Measurements from ENCODE around the gene ME3. TPM values are rescaled to one million over a fixed set of nuclear protein-coding genes. Genes with fewer than 3 reads are reported as not detected.

The ME3 gene
- total RNA-seq, 1 experiment from 2014 or later = 0.30 TPM

- H3K27me3 ChIP-seq (ENCODE audit: insufficient read depth, low read length) = no peaks in the 10 kb centered on the region
- no peaks in the 10 kb centered on the region for H3K36me3 ChIP-seq (ENCODE audit: control insufficient read depth in 1 of 2, insufficient read depth in 2 of 2, low read length in 2 of 2)
- no peak overlapping the region for H3K9ac ChIP-seq (ENCODE audit: low read length)
- no peaks in the 10 kb centered on the region for H3K9me3 ChIP-seq (ENCODE audit: control insufficient read depth in 1 of 2, insufficient read depth in 1 of 2, low read depth in 1 of 2, low read length in 2 of 2)
- ChIA-PET POLR2A (no interaction called here), CTCF (interaction anchor here (2.5 kb wide), 1 partner anchor 16 kb away, joined by 6 read pairs; no protein-coding TSS in a partner anchor), RAD21 (ENCODE audit: low non-redundant PET in 1 of 2, low total read pairs in 2 of 2, uncharacterized antibody in 2 of 2, unreplicated experiment in 2 of 2) (no interaction called here)
- H3K9me2 ChIP-seq (ENCODE audit: insufficient read depth) = no peaks in the 10 kb centered on the region
- TF ChIP-seq EGR1 (IDR thresholded peaks at IDR 0.05; ENCODE audit: low read depth) = no peak
- no peak for TF ChIP-seq POLR2AphosphoS5 (IDR thresholded peaks at IDR 0.05; ENCODE audit: low read depth, low read length)
- no peak for TF ChIP-seq YY1 (IDR thresholded peaks at IDR 0.05; ENCODE audit: extremely low read depth, insufficient replicate concordance, low read depth, low read length)
- no peak for TF ChIP-seq SP1 (IDR thresholded peaks at IDR 0.05; ENCODE audit: low read depth)
- TF ChIP-seq ZFX (IDR thresholded peaks at IDR 0.05) = no peak
- no peak for TF ChIP-seq JUND (IDR thresholded peaks at IDR 0.05)
- DNase-seq (ENCODE audit: low read depth, low spot score) (no peak), ATAC-seq (no peak)
- no peaks in the 10 kb centered on the region for H3K79me2 ChIP-seq (ENCODE audit: insufficient read depth, low read length)
- H3K27ac ChIP-seq (ENCODE audit: low read depth, low read length) = no peak overlapping the region
- H3K4me1 ChIP-seq (ENCODE audit: control insufficient read depth in 1 of 2, insufficient read depth in 2 of 2, low read length in 2 of 2) = peaks cover 6 to 14% of the 10 kb centered on the region in 2 experiments
- intact Hi-C loops (cut with micrococcal nuclease) = no loop called here
- H3K4me3 ChIP-seq (replicated peaks in 1 of 2; ENCODE audit: low read depth in 1 of 2, low read length in 2 of 2) = no peak overlapping the region
- H4K20me1 ChIP-seq (ENCODE audit: insufficient read depth) = no peaks in the 10 kb centered on the region
- no TSS peak for BruUV-seq (replicated peaks)
- no peak overlapping the region for H3K4me2 ChIP-seq (ENCODE audit: low read length)
- no peak overlapping the region for H2AFZ ChIP-seq (ENCODE audit: low read depth, low read length, poor library complexity, severe bottlenecking)
Measured at GRCh38 chr11:86587264-86588193, 84.9 kb downstream of the ME3 start.

DNA sequence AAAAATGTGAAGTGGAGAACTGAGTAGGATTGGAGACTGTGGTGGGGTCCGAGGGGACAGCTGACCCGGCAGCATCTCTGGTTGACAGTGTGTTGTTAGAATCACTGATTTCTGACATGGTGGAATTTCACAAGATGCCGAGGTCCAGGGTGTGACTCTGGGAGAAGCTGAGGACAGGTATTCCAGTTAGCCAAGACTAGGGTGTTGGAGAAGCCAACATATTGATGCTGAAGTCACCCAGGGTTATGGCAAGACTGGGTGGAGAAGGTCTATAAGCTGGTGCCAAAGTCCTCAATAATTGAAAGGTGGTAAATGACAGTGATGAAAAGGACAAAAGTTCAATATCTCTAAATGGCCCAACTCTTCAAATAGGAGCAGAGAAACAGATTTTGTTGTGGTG, 86.1 kb downstream of the ME3 start:
- H3K4me1 ChIP-seq (ENCODE audit: control insufficient read depth in 1 of 2, insufficient read depth in 2 of 2, low read length in 2 of 2) = peaks cover 0 to 2% of the 10 kb centered on the region in 2 experiments; a peak in 1 of 4 replicates
- ChIA-PET CTCF (interaction anchor here (2.5 kb wide), 1 partner anchor 14 kb away, joined by 6 read pairs; no protein-coding TSS in a partner anchor), RAD21 (ENCODE audit: low non-redundant PET in 1 of 2, low total read pairs in 2 of 2, uncharacterized antibody in 2 of 2, unreplicated experiment in 2 of 2) (no interaction called here), POLR2A (no interaction called here)
- ATAC-seq (no peak), DNase-seq (ENCODE audit: low read depth, low spot score) (no peak)
- H3K9ac ChIP-seq (ENCODE audit: low read length) = no peak overlapping the region
- no peak overlapping the region for H3K4me3 ChIP-seq (replicated peaks in 1 of 2; ENCODE audit: low read depth in 1 of 2, low read length in 2 of 2)
- no peak overlapping the region for H2AFZ ChIP-seq (ENCODE audit: low read depth, low read length, poor library complexity, severe bottlenecking)
- no peaks in the 10 kb centered on the region for H4K20me1 ChIP-seq (ENCODE audit: insufficient read depth)
- BruUV-seq (replicated peaks) = no TSS peak
- no peaks in the 10 kb centered on the region for H3K9me3 ChIP-seq (ENCODE audit: control insufficient read depth in 1 of 2, insufficient read depth in 1 of 2, low read depth in 1 of 2, low read length in 2 of 2)
- no peaks in the 10 kb centered on the region for H3K9me2 ChIP-seq (ENCODE audit: insufficient read depth)
- intact Hi-C loops (cut with micrococcal nuclease) = no loop called here
- H3K79me2 ChIP-seq (ENCODE audit: insufficient read depth, low read length) = no peaks in the 10 kb centered on the region
- no peaks in the 10 kb centered on the region for H3K27me3 ChIP-seq (ENCODE audit: insufficient read depth, low read length)
- H3K27ac ChIP-seq (ENCODE audit: low read depth, low read length) = no peak overlapping the region
- H3K4me2 ChIP-seq (ENCODE audit: low read length) = no peak overlapping the region
- no peaks in the 10 kb centered on the region for H3K36me3 ChIP-seq (ENCODE audit: control insufficient read depth in 1 of 2, insufficient read depth in 2 of 2, low read length in 2 of 2)
- TF ChIP-seq SIN3A (IDR thresholded peaks at IDR 0.05; ENCODE audit: low read depth) (no peak), ZNF274 (IDR thresholded peaks at IDR 0.05; ENCODE audit: low read depth, low read length) (no peak), SRF (IDR thresholded peaks at IDR 0.05; ENCODE audit: low read depth) (no peak), CEBPB (IDR thresholded peaks at IDR 0.05; ENCODE audit: low read depth) (no peak), EZH2 (IDR thresholded peaks at IDR 0.05) (no peak), ZFX (IDR thresholded peaks at IDR 0.05) (no peak), TCF7L2 (IDR thresholded peaks at IDR 0.05; ENCODE audit: borderline replicate concordance, extremely low read depth, insufficient read depth, insufficient read length) (no peak), FOSL1 (IDR thresholded peaks at IDR 0.05; ENCODE audit: low read depth) (no peak), ELF1 (IDR thresholded peaks at IDR 0.05; ENCODE audit: borderline replicate concordance, low read depth) (no peak), CBX3 (IDR thresholded peaks at IDR 0.05; ENCODE audit: low read depth) (no peak), POLR2AphosphoS5 (IDR thresholded peaks at IDR 0.05; ENCODE audit: low read depth, low read length) (no peak), RAD21 (IDR thresholded peaks at IDR 0.05; ENCODE audit: low read depth) (no peak), YY1 (IDR thresholded peaks at IDR 0.05; ENCODE audit: extremely low read depth, insufficient replicate concordance, low read depth, low read length) (no peak)
- TF ChIP-seq, protein P1, sequence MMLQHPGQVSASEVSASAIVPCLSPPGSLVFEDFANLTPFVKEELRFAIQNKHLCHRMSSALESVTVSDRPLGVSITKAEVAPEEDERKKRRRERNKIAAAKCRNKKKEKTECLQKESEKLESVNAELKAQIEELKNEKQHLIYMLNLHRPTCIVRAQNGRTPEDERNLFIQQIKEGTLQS (IDR thresholded peaks at IDR 0.05) = no peak
- TF ChIP-seq, protein P2, sequence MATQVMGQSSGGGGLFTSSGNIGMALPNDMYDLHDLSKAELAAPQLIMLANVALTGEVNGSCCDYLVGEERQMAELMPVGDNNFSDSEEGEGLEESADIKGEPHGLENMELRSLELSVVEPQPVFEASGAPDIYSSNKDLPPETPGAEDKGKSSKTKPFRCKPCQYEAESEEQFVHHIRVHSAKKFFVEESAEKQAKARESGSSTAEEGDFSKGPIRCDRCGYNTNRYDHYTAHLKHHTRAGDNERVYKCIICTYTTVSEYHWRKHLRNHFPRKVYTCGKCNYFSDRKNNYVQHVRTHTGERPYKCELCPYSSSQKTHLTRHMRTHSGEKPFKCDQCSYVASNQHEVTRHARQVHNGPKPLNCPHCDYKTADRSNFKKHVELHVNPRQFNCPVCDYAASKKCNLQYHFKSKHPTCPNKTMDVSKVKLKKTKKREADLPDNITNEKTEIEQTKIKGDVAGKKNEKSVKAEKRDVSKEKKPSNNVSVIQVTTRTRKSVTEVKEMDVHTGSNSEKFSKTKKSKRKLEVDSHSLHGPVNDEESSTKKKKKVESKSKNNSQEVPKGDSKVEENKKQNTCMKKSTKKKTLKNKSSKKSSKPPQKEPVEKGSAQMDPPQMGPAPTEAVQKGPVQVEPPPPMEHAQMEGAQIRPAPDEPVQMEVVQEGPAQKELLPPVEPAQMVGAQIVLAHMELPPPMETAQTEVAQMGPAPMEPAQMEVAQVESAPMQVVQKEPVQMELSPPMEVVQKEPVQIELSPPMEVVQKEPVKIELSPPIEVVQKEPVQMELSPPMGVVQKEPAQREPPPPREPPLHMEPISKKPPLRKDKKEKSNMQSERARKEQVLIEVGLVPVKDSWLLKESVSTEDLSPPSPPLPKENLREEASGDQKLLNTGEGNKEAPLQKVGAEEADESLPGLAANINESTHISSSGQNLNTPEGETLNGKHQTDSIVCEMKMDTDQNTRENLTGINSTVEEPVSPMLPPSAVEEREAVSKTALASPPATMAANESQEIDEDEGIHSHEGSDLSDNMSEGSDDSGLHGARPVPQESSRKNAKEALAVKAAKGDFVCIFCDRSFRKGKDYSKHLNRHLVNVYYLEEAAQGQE (IDR thresholded peaks at IDR 0.05; ENCODE audit: low read depth) = no peak

Data from HCT116 (cell line).